Caco-2 (cell line): ENCODE measurements around the gene VENTX. TPM values are rescaled to one million over a fixed set of nuclear protein-coding genes. Genes with fewer than 3 reads are reported as not detected.

Experiments
- BruUV-seq: library from RNA; stranded (reverse); fragments of 400-500 nt; replicated peaks from 2 replicates; lab custom pipeline; 2021; lab: Mats Ljungman, UMichigan
- CTCF ChIA-PET: fragments of 300-600 bp; sonication (Branson Sonifier 250); formaldehyde crosslinking; loops from one replicate; lab custom pipeline; 2022; ENCODE audit warnings: antibody characterized with exemption; lab: Charles Lee
- POLR2A ChIA-PET: fragments of 300-600 bp; sonication (Branson Sonifier 250); formaldehyde crosslinking; loops from one replicate; lab custom pipeline; 2022; ENCODE audit warnings: antibody characterized with exemption; lab: Charles Lee
- DNase-seq, 2 experiments: peaks; one replicate each; pipeline versions ENCODE4 v3.0.0 to v3.0.0-alpha.2; 2020 to 2022
- H3K27me3 ChIP-seq: replicated peaks from 2 replicates; pipeline ENCODE4 v1.6.0; 2011; ENCODE audit warnings: low read length; ENCODE audit not compliant: control insufficient read depth, insufficient read depth
- H3K36me3 ChIP-seq: 2 replicates; pipeline ENCODE4 v1.5.1; 2011; ENCODE audit warnings: low read length; ENCODE audit not compliant: control insufficient read depth, insufficient read depth
- H3K4me1 ChIP-seq: fragments of 250-450 bp; sonication (Bioruptor Pico); 2 replicates; pipeline ENCODE4 v1.5.1; 2020; ENCODE audit warnings: mild to moderate bottlenecking
- H3K4me3 ChIP-seq: 2 replicates; pipeline ENCODE4 v1.5.1; 2011; ENCODE audit warnings: low read depth, mild to moderate bottlenecking, control low read depth, low read length
- H3K9me3 ChIP-seq: fragments of 250-450 bp; sonication (Bioruptor Pico); 2 replicates; pipeline ENCODE4 v1.5.1; 2020; ENCODE audit warnings: mild to moderate bottlenecking, moderate library complexity
- H3K27ac Mint-ChIP-seq: one replicate; pipeline ENCODE4 v1.8.0; 2022; ENCODE audit warnings: mixed read lengths; ENCODE audit not compliant: unreplicated experiment
- H3K27me3 Mint-ChIP-seq: one replicate; pipeline ENCODE4 v1.8.0; 2022; ENCODE audit warnings: mixed read lengths; ENCODE audit not compliant: insufficient read depth, unreplicated experiment
- H3K36me3 Mint-ChIP-seq: one replicate; pipeline ENCODE4 v1.8.0; 2022; ENCODE audit warnings: mild to moderate bottlenecking, mixed read lengths; ENCODE audit not compliant: insufficient read depth, unreplicated experiment
- H3K4me1 Mint-ChIP-seq: one replicate; pipeline ENCODE4 v1.8.0; 2022; ENCODE audit warnings: low read depth, mixed read lengths; ENCODE audit not compliant: unreplicated experiment
- H3K4me3 Mint-ChIP-seq: one replicate; pipeline ENCODE4 v1.8.0; 2022; ENCODE audit warnings: mild to moderate bottlenecking, moderate library complexity, mixed read lengths; ENCODE audit not compliant: unreplicated experiment
- H3K9me3 Mint-ChIP-seq: one replicate; pipeline ENCODE4 v1.8.0; 2022; ENCODE audit warnings: mixed read lengths; ENCODE audit not compliant: unreplicated experiment
- CTCF ChIP-seq, 2 experiments: fragments of 200-600 bp in 1 of 2; IDR thresholded peaks; 1 replicate in 1 of 2; 2 replicates in 1 of 2; pipeline versions ENCODE4 v1.5.1 to v1.8.0; 2011 to 2022; ENCODE audit warnings: antibody characterized with exemption in 1 of 2, control low read depth in 1 of 2, inconsistent platforms in 1 of 2, low read depth in 1 of 2, low read length in 1 of 2, mild to moderate bottlenecking in 1 of 2, moderate library complexity in 1 of 2; ENCODE audit not compliant: insufficient read depth in 1 of 2, severe bottlenecking in 1 of 2, unreplicated experiment in 1 of 2
- intact Hi-C: fragments of 100-400 bp; cut with micrococcal nuclease; formaldehyde crosslinking; loops from one replicate; pipeline ENCODE4 v1.10.0; 2022; ENCODE audit not compliant: unreplicated experiment
- total RNA-seq: library from RNA; stranded (reverse); gene quantifications from 2 replicates; pipeline ENCODE4 v1.2.3, GENCODE V29; 2022

Gene VENTX
- total RNA-seq, 1 experiment from 2014 or later = not detected

GRCh38 chr10:133258066-133258817 lies 20.6 kb downstream of the VENTX start:
- Mint-ChIP-seq H3K9me3 (no peaks in the 10 kb centered on the region), H3K27me3 (no peaks in the 10 kb centered on the region), H3K4me1 (peaks cover 18% of the 10 kb centered on the region), H3K4me3 (peak overlapping the region; percentile 71), H3K27ac (no peak overlapping the region), H3K36me3 (peaks cover 11% of the 10 kb centered on the region)
- DNase-seq = no peak
- Histone ChIP-seq H3K36me3 (no peaks in the 10 kb centered on the region), H3K9me3 (no peaks in the 10 kb centered on the region), H3K4me3 (no peak overlapping the region), H3K27me3 (no peaks in the 10 kb centered on the region), H3K4me1 (peaks cover 28% of the 10 kb centered on the region)
- TF ChIP-seq CTCF (IDR thresholded peaks at IDR 0.05; ENCODE audit: insufficient read depth in 1 of 2, low read depth in 1 of 2, low read length in 1 of 2, severe bottlenecking in 1 of 2, unreplicated experiment in 1 of 2) = no peak
- BruUV-seq = no TSS peak
- ChIA-PET CTCF (interaction anchor here (0.6 to 4.0 kb wide), 9 partner anchors 12 to 115 kb away, joined by 3 to 37 read pairs (median 6); partner anchors contain the start of gene ADAM8), POLR2A (interaction anchor here (1.1 kb wide), 1 partner anchor 12 kb away, joined by 4 read pairs; no protein-coding TSS in a partner anchor)
- intact Hi-C loops = no loop called here

GRCh38 chr10:133258818-133259601 lies 21.4 kb downstream of the VENTX start:
- H3K9me3 ChIP-seq = no peaks in the 10 kb centered on the region
- DNase-seq = no peak
- H3K9me3 Mint-ChIP-seq = no peaks in the 10 kb centered on the region
- no peaks in the 10 kb centered on the region for H3K27me3 ChIP-seq
- peaks cover 11% of the 10 kb centered on the region for H3K36me3 Mint-ChIP-seq
- intact Hi-C loops = no loop called here
- H3K4me1 ChIP-seq = peaks cover 28% of the 10 kb centered on the region
- H3K4me3 ChIP-seq = no peak overlapping the region
- no peak for TF ChIP-seq CTCF (IDR thresholded peaks at IDR 0.05; ENCODE audit: insufficient read depth in 1 of 2, low read depth in 1 of 2, low read length in 1 of 2, severe bottlenecking in 1 of 2, unreplicated experiment in 1 of 2)
- H3K27ac Mint-ChIP-seq = no peak overlapping the region
- CTCF ChIA-PET = interaction anchor here (4.0 kb wide), 1 partner anchor 13 kb away, joined by 37 read pairs; no protein-coding TSS in a partner anchor
- H3K4me1 Mint-ChIP-seq = peaks cover 18% of the 10 kb centered on the region
- POLR2A ChIA-PET = no interaction called here
- no TSS peak for BruUV-seq
- H3K36me3 ChIP-seq = no peaks in the 10 kb centered on the region
- no peak overlapping the region for H3K4me3 Mint-ChIP-seq
- H3K27me3 Mint-ChIP-seq = no peaks in the 10 kb centered on the region

- CTCF ChIA-PET = no interaction called here
- Histone ChIP-seq H3K36me3 (no peaks in the 10 kb centered on the region), H3K4me3 (no peak overlapping the region), H3K27me3 (no peaks in the 10 kb centered on the region), H3K4me1 (peaks cover 28% of the 10 kb centered on the region), H3K9me3 (no peaks in the 10 kb centered on the region)
- DNase-seq = no peak
- H3K27me3 Mint-ChIP-seq = no peaks in the 10 kb centered on the region
- POLR2A ChIA-PET = no interaction called here
- H3K27ac Mint-ChIP-seq = no peak overlapping the region
- BruUV-seq = no TSS peak
- H3K36me3 Mint-ChIP-seq = peaks cover 11% of the 10 kb centered on the region
- no peaks in the 10 kb centered on the region for H3K9me3 Mint-ChIP-seq
- H3K4me3 Mint-ChIP-seq = peak overlapping the region; percentile 64
- no peak for TF ChIP-seq CTCF (IDR thresholded peaks at IDR 0.05; ENCODE audit: insufficient read depth in 1 of 2, low read depth in 1 of 2, low read length in 1 of 2, severe bottlenecking in 1 of 2, unreplicated experiment in 1 of 2)
- H3K4me1 Mint-ChIP-seq = peaks cover 18% of the 10 kb centered on the region
- intact Hi-C loops = no loop called here
Measured at GRCh38 chr10:133259602-133259989, 21.9 kb downstream of the VENTX start.
